GM12878 (cell line): ENCODE data around the gene LASP1. TPM values are rescaled to one million over a fixed set of nuclear protein-coding genes. Genes with fewer than 3 reads are reported as not detected.

ENCODE experiments used
- ATAC-seq: fragments of 200-7000 bp; cut with Tn5 transposase; 3 replicates; pipeline ENCODE4 v1.9.1; 2020; ENCODE audit warnings: mild to moderate bottlenecking, moderate library complexity
- BruUV-seq: library from RNA; stranded (reverse); fragments of 400-500 nt; replicated peaks from 2 replicates; lab custom pipeline; 2021; lab: Mats Ljungman, UMichigan
- CTCF ChIA-PET: fragments of 300-600 bp; sonication (Branson Sonifier 250); formaldehyde crosslinking; extraction: SDS; loops from one replicate; lab custom pipeline; 2021; ENCODE audit warnings: inconsistent platforms; lab: Yijun Ruan, JAX
- POLR2A ChIA-PET: fragments of 350-600 bp; formaldehyde crosslinking; extraction: SDS; loops from one replicate; lab custom pipeline; 2021; ENCODE audit warnings: inconsistent platforms; lab: Charles Lee
- RAD21 ChIA-PET: fragments of 300-600 bp; sonication (Branson Sonifier 250); formaldehyde crosslinking; loops from one replicate; lab custom pipeline; 2023; ENCODE audit warnings: antibody characterized with exemption; ENCODE audit not compliant: unreplicated experiment; lab: Charles Lee
- SMC1A ChIA-PET: fragments of 300-600 bp; sonication (Branson Sonifier 250); formaldehyde crosslinking; loops from one replicate; lab custom pipeline; 2023; ENCODE audit not compliant: unreplicated experiment, uncharacterized antibody; lab: Charles Lee
- DNase-seq: peaks from one replicate; pipeline ENCODE4 v3.0.0-alpha.2; 2011; ENCODE audit warnings: low read depth, low spot score
- FAIRE-seq: peaks from 3 replicates; lab custom pipeline; 2011; peaks lifted over from hg19 to GRCh38; lab: Jason Lieb, UNC
- H2AFZ ChIP-seq: 2 replicates; pipeline ENCODE4 v1.6.0; 2011; ENCODE audit warnings: low read depth, low read length, control low read depth; ENCODE audit not compliant: control insufficient read depth
- H3K27ac ChIP-seq: 2 replicates; pipeline ENCODE4 v1.5.1; 2011; ENCODE audit warnings: control low read depth; ENCODE audit not compliant: control insufficient read depth, insufficient read depth
- H3K27me3 ChIP-seq, 2 experiments: replicated peaks in 1 of 2; 2 replicates each; pipeline versions ENCODE4 v1.6.0 to v1.6.1; 2011; ENCODE audit warnings: low read length in 1 of 2; ENCODE audit not compliant: control insufficient read depth in 2 of 2, insufficient read depth in 2 of 2
- H3K36me3 ChIP-seq, 2 experiments: 2 replicates each; pipeline ENCODE4 v1.5.1; 2011; ENCODE audit warnings: low read length in 1 of 2; ENCODE audit not compliant: control insufficient read depth in 2 of 2, insufficient read depth in 2 of 2
- H3K4me1 ChIP-seq: 2 replicates; pipeline ENCODE4 v1.6.1; 2011; ENCODE audit warnings: mild to moderate bottlenecking, low read length, moderate library complexity, mixed read lengths; ENCODE audit not compliant: control insufficient read depth, insufficient read depth
- H3K4me2 ChIP-seq: 2 replicates; pipeline ENCODE4 v1.6.0; 2011; ENCODE audit warnings: control low read depth; ENCODE audit not compliant: control insufficient read depth, insufficient read depth
- H3K4me3 ChIP-seq: fragments of 200-600 bp; sonication (generic); 2 replicates; pipeline ENCODE4 v1.5.1; 2016
- H3K79me2 ChIP-seq: 2 replicates; pipeline ENCODE4 v1.6.0; 2011; ENCODE audit warnings: low read length; ENCODE audit not compliant: control insufficient read depth, insufficient read depth
- H3K9ac ChIP-seq: 2 replicates; pipeline ENCODE4 v1.8.0; 2011; ENCODE audit warnings: low read length, control low read depth, mixed read lengths; ENCODE audit not compliant: control insufficient read depth, insufficient read depth
- H3K9me3 ChIP-seq: replicated peaks from 3 replicates; pipeline ENCODE4 v1.5.1; 2011; ENCODE audit warnings: mild to moderate bottlenecking, low read length; ENCODE audit not compliant: control insufficient read depth, insufficient read depth
- H4K20me1 ChIP-seq: 2 replicates; pipeline ENCODE4 v1.6.0; 2011; ENCODE audit not compliant: control insufficient read depth, insufficient read depth
- CREM ChIP-seq: IDR thresholded peaks from 2 replicates; pipeline ENCODE4 v1.6.1; 2014; ENCODE audit warnings: antibody characterized with exemption, low read depth
- PAX5 ChIP-seq: IDR thresholded peaks from 2 replicates; pipeline ENCODE4 v1.6.1; 2011; ENCODE audit warnings: low read depth, low read length, borderline replicate concordance
- RAD51 ChIP-seq: fragments of 450-650 bp; IDR thresholded peaks from 2 replicates; pipeline ENCODE4 v1.6.1; 2016; ENCODE audit warnings: moderate library complexity, mild to moderate bottlenecking, inconsistent platforms
- SPI1 ChIP-seq: IDR thresholded peaks from 2 replicates; pipeline ENCODE4 v1.6.1; 2011; ENCODE audit warnings: low read depth, mild to moderate bottlenecking, low read length, moderate library complexity, borderline replicate concordance; ENCODE audit not compliant: insufficient read depth
- STAT3 ChIP-seq: IDR thresholded peaks from 2 replicates; pipeline ENCODE4 v1.6.1; 2011; ENCODE audit warnings: low read depth, low read length, improper control_type of control experiment
- TBL1XR1 ChIP-seq: IDR thresholded peaks from 2 replicates; pipeline ENCODE4 v1.6.1; 2012; ENCODE audit warnings: low read depth, low read length, improper control_type of control experiment
- YBX1 ChIP-seq: fragments of 450-650 bp; IDR thresholded peaks from 2 replicates; pipeline ENCODE4 v1.6.1; 2016; ENCODE audit warnings: antibody characterized with exemption
- ZNF384 ChIP-seq: IDR thresholded peaks from 2 replicates; pipeline ENCODE4 v1.6.1; 2012; ENCODE audit warnings: low read depth, mild to moderate bottlenecking, low read length, improper control_type of control experiment, borderline replicate concordance
- WGBS: methylation state at CpG from one replicate; pipeline ENCODE4 v1.1.6; 2016; ENCODE audit warnings: low lambda C conversion rate; ENCODE audit not compliant: insufficient replicate concordance, insufficient coverage; ENCODE audit errors: missing lambda C conversion rate; 5-methylcytosine and 5-hydroxymethylcytosine counted together
- in situ Hi-C: fragments of 300-500 bp; cut with MboI; formaldehyde crosslinking; loops from 9 replicates; pipeline ENCODE4 v1.14.3; 2018; ENCODE audit warnings: mixed read lengths
- intact Hi-C: fragments of 100-400 bp; cut with micrococcal nuclease; formaldehyde crosslinking; loops from one replicate; pipeline ENCODE4 v1.14.2; 2022; ENCODE audit not compliant: unreplicated experiment
- polyA plus RNA-seq, 11 experiments: library from polyadenylated mRNA; depleted of rRNA in 4 of 11; unstranded in 6 of 11; stranded (reverse) in 5 of 11; fragments of >200 nt; fragmentation: Nextera tagmentation in 4 of 11; fragmentation: Illumina TruSeq in 1 of 11; extraction: Ambion mirVana in 4 of 11; extraction: Trizol in 1 of 11; gene quantifications; 1 replicate in 1 of 11; 2 replicates in 10 of 11; pipeline versions ENCODE4 v1.2.1 to v1.2.3, GENCODE V29; 2011 to 2016; ENCODE audit warnings: inconsistent platforms in 2 of 11, missing spikeins in 2 of 11, low read depth in 1 of 11
- total RNA-seq, 4 experiments: library from RNA; depleted of rRNA in 3 of 4; stranded (reverse); fragments of >200 nt in 3 of 4; fragmentation: Illumina TruSeq in 1 of 4; extraction: Trizol in 1 of 4; gene quantifications; 2 replicates each; pipeline versions ENCODE4 v1.2.1 to v1.2.3, GENCODE V29; 2013 to 2021
- TF ChIP-seq, protein P1 (sequence below): fragments of 450-650 bp; IDR thresholded peaks from 2 replicates; pipeline ENCODE4 v1.6.1; 2014; ENCODE audit warnings: mild to moderate bottlenecking

Gene LASP1
- total and polyA plus RNA-seq, 10 of the 15 experiments (the other 5 are each of a cell fraction or from before 2014, with no cell fraction given): 21.0 to 114 (median 59.3) TPM

DNA sequence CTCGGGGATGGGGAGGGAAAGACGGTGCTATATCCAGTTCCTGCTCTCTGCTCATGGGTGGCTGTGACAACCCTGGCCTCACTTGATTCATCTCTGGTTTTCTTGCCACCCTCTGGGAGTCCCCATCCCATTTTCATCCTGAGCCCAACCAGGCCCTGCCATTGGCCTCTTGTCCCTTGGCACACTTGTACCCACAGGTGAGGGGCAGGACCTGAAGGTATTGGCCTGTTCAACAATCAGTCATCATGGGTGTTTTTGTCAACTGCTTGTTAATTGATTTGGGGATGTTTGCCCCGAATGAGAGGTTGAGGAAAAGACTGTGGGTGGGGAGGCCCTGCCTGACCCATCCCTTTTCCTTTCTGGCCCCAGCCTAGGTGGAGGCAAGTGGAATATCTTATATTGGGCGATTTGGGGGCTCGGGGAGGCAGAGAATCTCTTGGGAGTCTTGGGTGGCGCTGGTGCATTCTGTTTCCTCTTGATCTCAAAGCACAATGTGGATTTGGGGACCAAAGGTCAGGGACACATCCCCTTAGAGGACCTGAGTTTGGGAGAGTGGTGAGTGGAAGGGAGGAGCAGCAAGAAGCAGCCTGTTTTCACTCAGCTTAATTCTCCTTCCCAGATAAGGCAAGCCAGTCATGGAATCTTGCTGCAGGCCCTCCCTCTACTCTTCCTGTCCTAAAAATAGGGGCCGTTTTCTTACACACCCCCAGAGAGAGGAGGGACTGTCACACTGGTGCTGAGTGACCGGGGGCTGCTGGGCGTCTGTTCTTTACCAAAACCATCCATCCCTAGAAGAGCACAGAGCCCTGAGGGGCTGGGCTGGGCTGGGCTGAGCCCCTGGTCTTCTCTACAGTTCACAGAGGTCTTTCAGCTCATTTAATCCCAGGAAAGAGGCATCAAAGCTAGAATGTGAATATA is 50.8 kb downstream of the LASP1 start:
- SMC1A ChIA-PET: interaction anchor here (1.1 kb wide), 1 partner anchor 12 kb away, joined by 3 read pairs; no protein-coding TSS in a partner anchor
- BruUV-seq: no TSS peak

More for the DNA sequence above, 50.8 kb downstream of the LASP1 start:
- no peaks in the 10 kb centered on the region for H3K79me2 ChIP-seq
- no peak overlapping the region for H3K27ac ChIP-seq
- H3K4me1 ChIP-seq: no peaks in the 10 kb centered on the region
- no peak overlapping the region for H3K9ac ChIP-seq
- FAIRE-seq: no peak
- H3K9me3 ChIP-seq: no peaks in the 10 kb centered on the region
- CTCF ChIA-PET: no interaction called here
- H3K4me2 ChIP-seq: no peak overlapping the region
- POLR2A ChIA-PET: interaction anchor here (0.6 kb wide), 1 partner anchor 544 kb away, joined by 6 read pairs; no protein-coding TSS in a partner anchor
- WGBS: 63% methylated on average over 9 of the region's 9 CpGs
- TF ChIP-seq PAX5 (no peak), TBL1XR1 (no peak), STAT3 (no peak), ZNF384 (no peak), CREM (no peak), RAD51 (no peak), YBX1 (no peak), SPI1 (no peak)
- TF ChIP-seq, protein P1, sequence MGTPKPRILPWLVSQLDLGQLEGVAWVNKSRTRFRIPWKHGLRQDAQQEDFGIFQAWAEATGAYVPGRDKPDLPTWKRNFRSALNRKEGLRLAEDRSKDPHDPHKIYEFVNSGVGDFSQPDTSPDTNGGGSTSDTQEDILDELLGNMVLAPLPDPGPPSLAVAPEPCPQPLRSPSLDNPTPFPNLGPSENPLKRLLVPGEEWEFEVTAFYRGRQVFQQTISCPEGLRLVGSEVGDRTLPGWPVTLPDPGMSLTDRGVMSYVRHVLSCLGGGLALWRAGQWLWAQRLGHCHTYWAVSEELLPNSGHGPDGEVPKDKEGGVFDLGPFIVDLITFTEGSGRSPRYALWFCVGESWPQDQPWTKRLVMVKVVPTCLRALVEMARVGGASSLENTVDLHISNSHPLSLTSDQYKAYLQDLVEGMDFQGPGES: no peak
- H3K4me3 ChIP-seq: no peak overlapping the region
- H3K36me3 ChIP-seq: peaks cover 5 to 17% of the 10 kb centered on the region in 2 experiments; a peak in 3 of 4 replicates
- RAD21 ChIA-PET: no interaction called here
- DNase-seq: no peak
- in situ Hi-C loops (no loop called here), intact Hi-C loops (no loop called here)
- H3K27me3 ChIP-seq: no peaks in the 10 kb centered on the region
- H4K20me1 ChIP-seq: no peaks in the 10 kb centered on the region; the same call in 1 of the 2 replicates
- ATAC-seq: no peak
- H2AFZ ChIP-seq: no peak overlapping the region
